ENCODE data around the gene TCF4.

The TCF4 gene

DNA sequence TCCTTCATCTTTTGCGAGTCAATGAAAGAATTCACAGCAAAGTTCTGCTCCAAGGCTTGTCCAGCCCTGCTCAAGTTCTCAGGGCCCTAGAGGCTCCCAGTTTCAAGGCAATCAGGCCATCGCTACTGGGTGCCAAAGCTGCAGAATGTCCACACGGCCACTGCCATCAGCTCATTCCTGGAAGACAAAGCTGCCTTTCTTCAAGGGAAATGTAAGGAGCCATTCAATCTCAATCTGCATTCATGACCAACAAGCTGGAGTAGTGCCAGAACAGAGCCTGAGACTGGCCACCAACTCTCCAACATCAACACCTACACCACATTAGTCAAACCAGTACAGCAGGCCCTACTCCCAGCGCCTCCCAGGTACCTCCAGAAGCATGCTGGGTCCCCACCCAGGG lies 202.2 kb downstream of the TCF4 start:
- DNase-seq (ENCODE audit: low read depth) = no peak

DNA sequence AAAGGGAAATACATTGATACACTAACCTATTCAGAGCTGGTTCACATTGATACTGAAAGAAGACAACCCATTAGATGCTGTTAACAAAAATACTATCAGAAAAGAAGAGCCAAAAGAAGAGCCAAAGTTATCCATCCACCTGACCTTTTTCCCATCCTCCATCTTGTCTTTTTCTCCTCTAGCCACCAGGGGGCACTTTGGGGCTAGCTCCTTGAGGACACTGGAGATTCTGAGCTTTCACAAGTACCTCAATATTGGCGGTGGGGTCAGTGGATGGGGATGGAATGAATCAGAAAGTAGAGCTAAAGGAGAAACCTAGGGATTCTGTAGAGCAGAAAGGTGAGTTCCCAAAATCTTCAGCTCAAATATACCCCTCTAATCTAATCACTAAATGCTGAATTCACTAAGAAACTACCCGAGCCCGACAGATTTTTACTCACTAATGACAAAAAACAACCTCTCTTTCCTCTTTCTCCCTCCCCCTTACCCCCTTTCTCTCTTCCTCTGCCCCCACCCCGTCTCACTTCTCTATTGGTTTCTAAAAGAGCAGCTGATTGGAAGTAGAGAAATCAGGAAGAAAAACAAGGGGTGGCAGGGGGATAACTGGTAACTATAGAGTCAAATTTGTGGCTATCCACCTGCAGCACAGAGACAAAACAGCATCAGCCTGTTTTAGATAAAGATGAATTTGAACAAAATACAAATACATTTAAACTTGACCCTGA lies 203.3 kb downstream of the TCF4 start:
- DNase-seq (ENCODE audit: low read depth) = peak; percentile 59

DNA sequence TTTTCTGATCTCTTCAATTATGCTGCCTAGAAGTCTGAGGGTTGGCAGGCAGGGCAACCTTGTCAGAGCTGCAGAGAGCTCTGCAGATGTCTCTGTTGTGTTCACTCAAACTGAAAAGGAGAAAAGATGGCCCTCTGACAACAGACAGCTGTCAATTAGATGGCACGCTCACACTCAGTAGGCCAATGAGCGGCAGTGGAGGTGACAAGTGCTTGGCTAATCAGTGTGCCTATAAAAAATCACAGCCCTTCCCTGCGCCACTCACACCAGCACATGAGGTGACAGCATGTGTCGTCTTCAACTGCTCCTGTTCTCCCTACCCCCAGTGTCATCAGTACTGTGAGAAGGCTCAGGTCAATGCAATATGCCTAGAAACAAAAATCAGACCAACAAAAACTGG lies 203.9 kb downstream of the TCF4 start:
- DNase-seq (ENCODE audit: low read depth) = no peak

GRCh38 chr18:55382277-55382805 lies 205.7 kb downstream of the TCF4 start:
- no peak for DNase-seq (ENCODE audit: low read depth)

- DNase-seq (ENCODE audit: low read depth) = peak; percentile 94
Observed at GRCh38 chr18:55381277-55381676, 206.7 kb downstream of the TCF4 start.

- DNase-seq (ENCODE audit: low read depth) = peak; percentile 69
Observed at GRCh38 chr18:55380589-55380988, 207.4 kb downstream of the TCF4 start.

GRCh38 chr18:55376387-55376786 lies 211.6 kb downstream of the TCF4 start:
- DNase-seq (ENCODE audit: low read depth) = no peak

DNA sequence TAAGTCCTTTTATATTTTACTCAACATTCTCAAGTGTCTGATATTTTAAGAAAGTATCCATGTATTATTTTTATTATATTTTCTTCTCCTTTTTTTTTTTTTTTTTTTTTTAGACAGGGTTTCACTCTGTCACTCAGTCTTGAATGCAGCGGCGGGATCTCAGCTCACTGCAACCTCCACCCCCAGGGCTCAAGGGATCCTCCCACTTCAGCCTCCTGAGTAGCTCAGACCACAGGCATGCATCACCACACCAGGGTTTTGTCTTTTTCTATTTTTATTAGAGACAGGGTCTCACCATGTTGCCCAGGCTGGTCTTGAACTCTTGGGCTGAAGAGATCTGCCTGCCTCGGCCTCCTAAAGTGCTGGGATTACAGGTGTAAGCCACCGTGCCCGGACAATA lies 212.1 kb downstream of the TCF4 start:
- DNase-seq (ENCODE audit: low read depth) = no peak

DNA sequence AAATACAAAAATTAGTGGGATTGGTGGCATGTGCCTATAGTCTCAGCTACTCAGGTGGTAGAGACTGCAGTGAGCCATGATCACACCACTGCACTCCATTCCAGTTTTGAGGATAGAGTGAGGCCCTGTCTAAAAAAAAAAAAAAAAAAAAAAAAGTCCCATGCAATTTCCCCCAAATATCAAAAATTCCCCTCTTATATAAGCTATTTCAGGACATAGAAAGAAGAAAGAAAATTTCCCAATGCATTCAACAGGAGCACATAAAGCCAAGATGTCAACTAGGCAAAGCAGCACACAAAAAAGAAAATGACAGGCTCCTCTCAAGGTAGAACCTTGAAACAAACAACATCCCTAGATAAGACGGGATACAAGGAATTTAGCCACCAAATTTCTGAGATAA lies 213.3 kb downstream of the TCF4 start:
- DNase-seq (ENCODE audit: low read depth) = no peak

DNA sequence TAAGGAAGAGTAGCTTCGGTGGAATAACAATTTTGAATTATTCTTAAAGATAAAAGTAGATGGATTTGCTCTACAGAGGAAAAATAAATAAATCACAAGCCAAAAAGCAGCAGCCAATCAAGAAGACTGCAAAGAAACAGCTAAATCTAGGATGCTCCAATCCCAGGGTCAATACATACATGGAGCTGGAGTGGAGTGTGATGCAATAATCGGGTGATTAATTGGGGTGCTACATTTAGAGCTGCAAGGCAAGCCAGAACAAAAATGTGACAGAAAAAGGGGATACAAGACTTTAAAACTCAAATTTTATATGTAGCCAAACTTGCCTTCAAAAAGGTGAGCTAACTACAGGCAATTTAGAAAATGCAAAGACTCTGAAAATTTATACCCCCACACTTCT lies 215.8 kb downstream of the TCF4 start:
- DNase-seq (ENCODE audit: low read depth) = no peak

- DNase-seq (ENCODE audit: low read depth) = no peak
Observed at GRCh38 chr18:55370936-55371335, 217.1 kb downstream of the TCF4 start.

GRCh38 chr18:55369346-55369745 lies 218.6 kb downstream of the TCF4 start:
- no peak for DNase-seq (ENCODE audit: low read depth)

DNA sequence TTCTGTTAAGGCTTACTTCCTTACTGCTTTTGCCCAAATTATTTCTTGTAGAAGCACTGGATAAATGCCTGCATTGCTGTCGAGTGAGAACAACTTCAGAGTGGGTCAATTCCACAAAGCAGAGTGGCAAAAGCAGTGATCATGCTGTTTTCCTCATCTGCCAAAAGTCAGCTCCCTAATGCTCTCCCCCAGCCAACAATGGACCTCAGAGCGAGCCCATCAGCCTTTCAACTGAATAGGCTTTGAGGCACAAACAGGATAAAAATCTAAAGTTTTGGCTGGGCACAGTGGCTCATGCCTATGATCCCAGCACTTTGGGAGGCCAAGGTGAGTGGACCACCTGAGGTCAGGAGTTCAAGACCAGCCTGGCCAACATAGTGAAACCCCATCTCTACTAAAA lies 222.7 kb downstream of the TCF4 start:
- DNase-seq (ENCODE audit: low read depth) = no peak

GRCh38 chr18:55362303-55362702 lies 225.7 kb downstream of the TCF4 start:
- DNase-seq (ENCODE audit: low read depth) = no peak

DNA sequence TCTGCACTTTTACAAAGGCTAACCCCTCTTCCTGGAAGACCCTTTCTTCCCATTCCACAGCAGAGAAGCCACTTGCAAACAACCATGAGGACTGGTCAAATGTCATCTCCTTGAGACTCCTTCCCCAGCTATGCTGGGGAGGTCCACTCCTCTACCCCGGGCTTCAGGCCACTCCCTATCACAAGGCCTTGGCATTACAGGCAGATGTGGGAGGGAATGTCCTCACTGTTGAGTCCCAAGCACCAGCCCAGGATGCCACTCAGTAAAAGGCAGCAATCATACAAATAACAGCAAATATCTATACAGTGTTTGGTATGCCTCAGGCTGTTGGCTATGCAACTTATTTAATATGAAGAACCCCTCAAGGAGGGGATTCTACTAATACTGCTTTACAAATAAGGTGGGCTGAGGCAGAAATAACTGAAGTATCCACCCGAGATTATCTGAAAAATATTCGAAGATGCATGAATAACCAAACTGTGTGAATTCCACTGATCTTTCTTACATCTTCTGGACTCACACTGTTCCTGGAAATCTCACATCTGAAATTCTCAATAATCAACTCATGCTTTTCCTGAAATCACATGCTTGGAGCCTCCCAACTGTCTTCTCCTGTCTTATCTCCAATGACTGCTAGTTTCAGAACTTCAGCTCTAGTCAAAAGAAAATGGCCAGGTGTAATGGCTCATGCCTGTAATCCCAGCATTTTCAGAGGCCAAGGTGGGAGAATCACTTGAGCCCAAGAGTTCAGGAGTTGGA lies 226.3 kb downstream of the TCF4 start:
- no peak for DNase-seq (ENCODE audit: low read depth)

GRCh38 chr18:55360061-55360460 lies 227.9 kb downstream of the TCF4 start:
- DNase-seq (ENCODE audit: low read depth) = no peak

DNA sequence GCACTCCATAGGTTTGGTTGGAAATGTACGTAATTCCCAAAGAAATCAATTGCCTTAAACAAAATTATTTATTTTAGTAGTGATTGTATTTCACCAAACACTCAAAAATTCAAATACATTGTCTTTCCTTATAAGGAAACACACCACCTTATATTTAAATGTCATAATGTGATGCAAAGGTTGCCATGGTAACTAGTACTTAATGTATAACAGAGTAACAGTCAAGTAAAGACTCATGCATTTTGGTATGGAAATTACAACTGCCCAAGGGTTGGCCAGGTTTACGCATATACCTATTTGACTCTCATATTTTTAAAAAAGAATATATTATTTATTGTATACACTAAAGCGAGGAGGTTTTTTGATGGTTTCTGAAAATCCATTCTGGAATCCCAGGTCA lies 231.2 kb downstream of the TCF4 start:
- DNase-seq (ENCODE audit: low read depth) = no peak

DNA sequence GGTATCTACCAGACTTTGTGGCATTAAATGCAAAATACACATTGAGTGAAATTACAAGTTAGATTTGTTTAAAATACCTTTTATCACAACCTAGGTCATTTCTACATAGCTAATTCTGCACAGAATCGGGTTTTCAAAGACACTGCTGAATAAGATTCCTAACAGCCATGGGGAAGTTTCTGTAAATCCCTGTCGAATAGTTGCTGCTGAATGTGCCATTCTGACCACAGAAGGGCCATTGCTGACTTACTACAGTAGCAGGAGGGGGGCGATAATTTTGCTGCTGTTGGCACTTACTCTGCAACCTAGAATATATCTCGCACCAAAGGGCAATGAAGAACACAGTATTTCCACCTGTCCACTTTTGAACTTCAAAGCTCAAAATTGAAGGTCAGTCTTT lies 232.8 kb downstream of the TCF4 start:
- no peak for DNase-seq (ENCODE audit: low read depth)

GRCh38 chr18:55354795-55355194 lies 233.2 kb downstream of the TCF4 start:
- DNase-seq (ENCODE audit: low read depth) = peak; percentile 88

- peak; percentile 61 for DNase-seq (ENCODE audit: low read depth)
Observed at GRCh38 chr18:55353806-55354205, 234.2 kb downstream of the TCF4 start.

DNA sequence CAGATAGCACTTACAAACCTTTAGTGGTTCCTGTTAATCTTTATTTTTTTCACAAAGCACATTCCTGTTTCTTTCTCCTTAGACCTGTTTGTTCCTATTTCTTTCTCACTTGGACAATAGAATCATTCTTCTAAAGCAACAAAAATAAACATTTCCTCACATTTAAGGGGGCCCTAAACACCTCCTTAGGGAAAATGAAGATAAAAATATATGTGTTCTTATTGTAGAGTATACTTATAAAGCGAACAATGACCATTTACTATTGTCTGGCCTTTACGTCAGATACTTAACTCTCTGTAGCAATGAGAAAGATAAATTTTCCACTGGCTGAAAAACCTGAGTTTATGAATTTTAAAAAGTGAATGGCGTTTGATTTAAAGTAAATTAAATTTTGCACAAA lies 234.6 kb downstream of the TCF4 start:
- no peak for DNase-seq (ENCODE audit: low read depth)

- DNase-seq (ENCODE audit: low read depth) = peak; percentile 24
Observed at GRCh38 chr18:55351980-55352714, 235.8 kb downstream of the TCF4 start.

DNA sequence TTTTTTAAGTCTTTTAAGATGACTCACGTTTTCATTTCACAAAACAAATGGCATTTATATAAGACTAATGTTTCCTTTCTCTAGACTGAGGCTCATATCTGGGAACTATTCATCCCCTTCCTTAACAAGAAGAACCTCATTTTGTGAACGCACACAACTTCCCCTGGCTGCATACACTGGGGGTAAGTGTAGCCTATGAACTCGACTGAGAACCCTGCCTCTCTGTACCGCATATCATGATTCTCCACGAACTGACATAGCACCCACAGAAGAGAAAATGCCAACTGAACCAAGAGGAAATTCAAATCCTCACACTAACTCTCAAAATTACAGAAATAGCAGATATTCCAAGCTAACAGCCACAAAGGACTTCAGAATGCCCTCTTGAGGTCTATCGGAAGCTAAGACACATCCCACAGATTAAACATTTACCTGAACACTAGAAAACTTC lies 236.7 kb downstream of the TCF4 start:
- peak; percentile 30 for DNase-seq (ENCODE audit: low read depth)

Measured in amniotic epithelial cell (primary cell).